ENCODE results near the gene PLEKHF1.

The PLEKHF1 gene

DNA sequence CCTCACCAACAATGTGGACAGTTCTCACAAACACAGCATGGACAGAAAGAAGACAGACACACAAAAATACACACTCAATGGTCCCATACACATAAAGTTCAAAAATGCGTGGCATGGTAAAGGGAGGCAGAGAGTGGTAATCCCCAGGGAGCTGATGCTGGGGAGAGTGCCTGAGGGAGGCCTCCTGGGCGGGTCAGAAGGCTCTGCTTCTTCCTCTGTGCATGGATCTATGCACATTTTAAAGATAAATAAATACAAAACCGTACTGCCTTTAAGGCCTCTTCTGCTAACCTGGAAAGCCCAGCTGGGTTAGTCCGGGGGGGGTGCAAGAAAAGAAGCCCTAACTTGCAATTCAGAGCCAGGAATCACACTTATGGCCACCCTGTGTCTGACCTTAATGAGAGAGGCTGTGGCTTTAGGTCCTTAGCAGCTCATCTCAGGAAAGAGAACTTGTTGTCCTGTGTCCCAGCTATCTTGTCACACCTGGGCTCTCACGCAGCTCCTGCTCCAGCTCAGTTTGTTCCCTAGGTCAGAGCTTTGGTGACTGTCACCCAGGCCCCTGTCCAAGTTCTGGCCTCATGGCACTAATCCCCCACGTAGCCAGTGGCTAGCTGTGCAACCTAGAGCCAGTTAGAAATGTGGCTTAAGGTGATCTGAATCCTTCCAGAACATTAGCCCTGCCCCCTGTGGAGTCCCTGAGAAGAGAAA lies 30.7 kb upstream of the PLEKHF1 start:
- no peak for DNase-seq (ENCODE audit: low read depth in 2 of 2)

DNA sequence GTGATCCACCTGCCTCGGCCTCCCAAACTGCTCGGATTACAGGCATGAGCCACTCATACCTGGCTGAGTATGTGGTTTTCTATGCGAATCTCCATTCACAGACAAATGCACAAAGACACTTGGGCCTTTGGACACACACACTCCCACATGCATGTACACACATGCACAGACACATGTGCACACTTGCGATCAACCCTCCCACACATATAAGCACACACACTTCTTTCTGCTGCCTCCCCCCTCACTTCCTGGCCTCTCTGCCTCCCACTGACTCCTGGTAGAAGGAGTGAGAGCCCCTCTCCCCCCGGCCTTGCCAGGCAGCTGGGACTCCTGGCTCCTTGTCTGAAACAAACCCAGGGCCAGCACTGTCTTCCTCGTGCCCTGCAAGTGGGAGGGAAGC lies 29.3 kb upstream of the PLEKHF1 start:
- DNase-seq (ENCODE audit: low read depth in 2 of 2), result no peak

DNA sequence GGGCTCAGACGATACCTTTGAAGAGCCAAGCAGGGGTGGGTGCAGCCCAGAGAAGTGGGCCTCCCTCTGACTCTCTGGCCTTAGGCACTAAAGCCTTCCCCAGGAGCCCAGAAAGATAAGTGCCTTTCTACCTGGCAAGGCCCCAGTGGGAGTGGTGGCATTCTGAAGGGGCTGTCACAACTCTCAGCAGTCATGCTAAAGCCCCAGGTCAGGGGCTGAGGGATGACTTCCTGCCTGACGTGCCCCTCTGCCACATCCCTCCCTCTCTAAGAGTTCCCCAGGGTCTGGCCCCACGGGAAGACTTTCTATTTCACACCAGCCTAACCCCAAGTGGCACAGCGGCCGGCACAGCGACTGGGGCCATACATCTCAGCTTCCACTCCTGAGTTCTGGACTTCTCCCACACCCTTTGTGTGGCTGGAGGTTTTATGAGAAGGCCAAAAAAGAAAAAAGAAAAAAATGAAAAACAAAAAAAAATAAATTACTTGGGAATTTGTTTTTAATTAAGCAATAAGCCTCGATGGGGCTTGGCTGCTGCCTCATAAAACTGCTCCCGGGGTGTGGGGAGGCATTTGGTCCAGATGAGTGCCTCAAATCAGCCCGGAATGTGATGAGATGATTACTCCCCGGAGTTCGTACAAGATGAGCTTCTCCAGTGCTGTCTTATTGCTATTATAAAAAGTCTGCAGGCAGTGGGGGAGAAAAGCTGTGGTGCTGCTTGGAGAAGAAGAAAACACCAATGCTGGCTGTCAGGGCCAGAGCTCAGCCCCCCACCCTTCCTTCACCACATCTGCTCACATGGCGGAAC lies 28.5 kb upstream of the PLEKHF1 start:
- DNase-seq (ENCODE audit: low read depth in 2 of 2), result no peak

DNA sequence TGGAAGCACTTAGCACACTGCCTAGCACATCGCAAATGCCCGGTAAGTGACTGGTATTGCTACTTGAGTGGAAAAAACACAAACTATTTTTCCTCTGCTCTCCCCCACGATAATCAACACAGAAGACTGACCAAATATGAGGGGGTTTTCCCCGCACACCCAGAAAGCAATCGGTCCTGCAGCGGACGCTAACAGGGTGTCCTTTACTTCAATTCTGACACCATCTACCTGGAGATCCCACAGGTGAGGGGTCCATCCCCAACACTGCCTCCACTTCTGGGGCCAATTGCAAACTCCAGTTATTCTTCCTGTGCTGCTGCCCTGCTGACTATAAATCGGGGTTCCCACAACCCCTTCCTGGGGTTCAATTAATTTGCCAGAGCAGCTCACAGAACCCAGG lies 26.2 kb upstream of the PLEKHF1 start:
- no peak for DNase-seq (ENCODE audit: low read depth in 2 of 2)

DNA sequence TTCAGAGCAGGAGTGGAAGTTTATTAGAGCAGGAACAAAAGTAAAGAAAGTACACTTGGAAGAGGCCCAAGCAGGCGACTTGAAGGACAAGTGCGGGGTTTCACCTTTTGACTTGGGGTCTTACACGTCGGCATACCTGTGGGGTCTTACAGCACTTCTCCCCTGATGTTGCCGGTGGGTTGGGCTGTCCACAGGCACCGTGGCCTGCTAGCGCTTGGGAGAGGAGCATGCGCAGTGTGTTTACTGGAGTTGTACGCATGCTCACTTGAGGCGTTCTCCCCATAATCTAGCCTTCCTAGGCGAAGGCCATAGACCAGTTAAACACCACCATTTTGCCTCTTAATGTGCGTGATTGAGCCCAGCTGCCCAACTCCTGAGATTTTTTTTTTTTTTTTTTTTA lies 25.0 kb upstream of the PLEKHF1 start:
- no peak for DNase-seq (ENCODE audit: low read depth in 2 of 2)

DNA sequence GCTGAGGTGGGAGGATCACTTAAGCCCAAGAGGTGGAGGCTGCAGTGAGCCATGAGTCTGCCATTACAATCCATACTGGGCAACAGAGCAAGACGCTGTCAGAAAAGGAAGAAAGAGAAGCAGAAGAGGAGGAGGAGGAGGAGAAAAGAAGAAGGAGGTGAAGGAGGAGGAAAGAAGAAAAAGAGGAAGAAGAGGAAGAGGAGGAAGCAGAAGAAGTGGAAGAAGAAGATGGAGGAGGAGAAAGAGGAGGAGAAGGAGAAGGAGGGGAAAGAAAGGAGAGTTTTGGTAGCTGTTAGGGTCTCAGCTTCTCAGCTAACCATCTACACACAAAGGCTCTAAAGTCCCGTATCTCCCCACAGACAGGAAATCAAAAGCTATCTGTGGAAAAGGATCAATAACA lies 23.7 kb upstream of the PLEKHF1 start:
- no peak for DNase-seq (ENCODE audit: low read depth in 2 of 2)

DNA sequence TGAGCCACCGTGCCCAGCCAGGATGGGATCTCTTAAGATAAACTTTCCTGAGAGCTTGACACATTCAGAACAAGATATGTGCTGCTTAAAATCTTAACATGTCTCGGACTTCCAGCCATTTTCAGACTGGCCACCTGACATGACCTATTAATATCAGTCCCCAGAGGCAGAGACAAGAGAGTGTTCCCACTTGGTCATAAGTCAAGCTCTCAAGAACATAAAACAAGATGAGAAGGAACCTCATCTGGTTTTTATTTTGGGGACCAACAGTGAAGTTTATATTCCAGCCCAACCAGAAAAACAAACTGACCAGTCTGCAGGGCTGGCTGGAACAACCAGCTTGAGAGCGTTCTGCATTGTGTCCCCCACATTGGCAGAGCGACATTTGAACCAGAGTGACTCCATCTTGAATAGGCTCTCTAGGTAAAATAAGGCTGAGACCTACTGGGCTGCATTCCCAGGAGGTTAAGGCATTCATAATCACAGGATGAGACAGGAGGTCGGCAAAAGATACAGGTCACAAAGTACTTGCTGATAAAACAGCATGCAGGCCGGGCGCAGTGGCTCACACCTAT lies 21.8 kb upstream of the PLEKHF1 start:
- DNase-seq (ENCODE audit: low read depth in 2 of 2), result no peak

DNA sequence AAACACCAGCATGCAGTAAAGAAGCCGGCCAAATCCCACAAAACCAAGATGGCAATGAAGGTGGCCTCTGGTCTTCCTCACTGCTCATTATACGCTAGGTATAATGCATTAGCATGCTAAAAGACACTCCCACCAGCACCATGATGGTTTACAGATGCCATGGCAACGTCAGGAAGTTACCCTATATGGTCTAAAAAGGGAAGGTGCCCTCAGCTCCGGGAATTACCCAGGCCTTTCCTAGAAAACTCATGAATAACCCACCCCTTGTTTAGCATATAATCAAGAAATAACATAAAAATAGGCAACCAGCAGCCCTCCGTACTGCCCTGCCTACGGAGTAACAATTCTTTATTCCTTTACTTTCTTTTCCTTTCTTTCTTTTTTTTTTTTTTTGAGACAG lies 21.1 kb upstream of the PLEKHF1 start:
- no peak for DNase-seq (ENCODE audit: low read depth in 2 of 2)

DNA sequence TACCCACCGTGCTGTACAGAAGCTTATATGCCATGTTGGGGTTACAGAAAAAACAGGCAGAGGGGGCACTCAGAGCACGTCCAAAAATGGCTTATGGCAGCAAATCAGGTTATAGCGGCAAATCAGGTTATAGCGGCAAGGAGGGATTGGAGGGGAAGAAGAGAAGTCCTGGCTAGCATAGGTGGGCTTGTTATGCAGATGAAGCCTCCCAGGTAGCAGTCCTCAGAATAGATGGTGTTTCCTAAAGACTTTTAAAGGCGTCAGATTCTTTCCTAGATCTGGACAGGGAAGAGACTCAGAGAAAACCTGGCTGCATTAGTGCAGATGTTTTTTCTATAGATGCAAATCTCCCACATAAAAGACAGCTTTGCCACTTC lies 19.8 kb upstream of the PLEKHF1 start:
- no peak for DNase-seq (ENCODE audit: low read depth in 2 of 2)

DNA sequence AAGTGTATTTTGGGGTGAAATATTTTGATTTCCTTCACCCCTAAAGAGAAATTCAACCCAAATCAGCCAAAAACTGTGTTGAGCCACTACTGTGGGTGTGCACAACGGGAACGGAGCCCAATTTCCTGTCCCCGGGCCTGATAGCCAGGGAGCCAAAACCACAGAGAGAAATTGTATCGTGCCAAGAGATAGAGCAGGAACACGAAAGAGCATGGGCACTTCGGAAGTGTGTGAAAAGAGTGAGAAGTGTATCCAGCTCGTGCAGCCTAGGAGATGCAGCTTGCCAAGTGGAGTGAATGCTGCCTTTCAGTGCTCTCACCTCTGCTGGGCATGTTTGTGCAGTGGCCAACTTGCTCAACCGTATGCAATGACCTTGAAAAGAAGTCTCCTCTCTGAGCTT lies 19.4 kb upstream of the PLEKHF1 start:
- DNase-seq (ENCODE audit: low read depth in 2 of 2), result no peak

DNA sequence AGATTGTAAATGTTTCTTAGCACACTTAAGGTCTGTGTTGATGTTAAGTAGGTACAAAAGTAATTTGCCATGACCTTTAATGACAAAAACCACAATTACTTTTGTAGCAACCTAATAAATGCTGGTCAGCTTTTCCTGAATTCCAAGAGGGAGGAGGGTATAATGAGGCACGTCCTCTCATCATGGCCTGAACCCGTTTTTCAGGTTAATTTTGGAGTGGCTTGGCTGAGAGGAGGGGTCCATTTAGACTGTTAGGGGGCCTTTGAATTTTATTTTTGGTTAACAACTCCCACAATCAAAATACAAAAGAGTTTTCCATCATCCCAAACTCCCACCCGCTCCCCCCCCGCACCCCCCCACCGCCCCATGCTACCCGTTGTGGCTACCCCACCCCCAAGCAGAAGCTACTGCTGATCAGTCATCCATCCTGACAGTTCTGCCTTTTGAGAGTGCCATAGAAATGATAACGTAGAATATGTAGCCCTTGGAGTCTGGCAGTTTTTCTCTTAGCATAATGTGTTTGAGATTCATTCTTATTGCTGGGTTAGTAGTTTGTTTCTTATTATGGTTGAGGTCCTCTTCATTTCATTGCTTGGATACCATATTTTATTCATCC lies 14.4 kb upstream of the PLEKHF1 start:
- DNase-seq (ENCODE audit: low read depth in 2 of 2), result no peak

DNA sequence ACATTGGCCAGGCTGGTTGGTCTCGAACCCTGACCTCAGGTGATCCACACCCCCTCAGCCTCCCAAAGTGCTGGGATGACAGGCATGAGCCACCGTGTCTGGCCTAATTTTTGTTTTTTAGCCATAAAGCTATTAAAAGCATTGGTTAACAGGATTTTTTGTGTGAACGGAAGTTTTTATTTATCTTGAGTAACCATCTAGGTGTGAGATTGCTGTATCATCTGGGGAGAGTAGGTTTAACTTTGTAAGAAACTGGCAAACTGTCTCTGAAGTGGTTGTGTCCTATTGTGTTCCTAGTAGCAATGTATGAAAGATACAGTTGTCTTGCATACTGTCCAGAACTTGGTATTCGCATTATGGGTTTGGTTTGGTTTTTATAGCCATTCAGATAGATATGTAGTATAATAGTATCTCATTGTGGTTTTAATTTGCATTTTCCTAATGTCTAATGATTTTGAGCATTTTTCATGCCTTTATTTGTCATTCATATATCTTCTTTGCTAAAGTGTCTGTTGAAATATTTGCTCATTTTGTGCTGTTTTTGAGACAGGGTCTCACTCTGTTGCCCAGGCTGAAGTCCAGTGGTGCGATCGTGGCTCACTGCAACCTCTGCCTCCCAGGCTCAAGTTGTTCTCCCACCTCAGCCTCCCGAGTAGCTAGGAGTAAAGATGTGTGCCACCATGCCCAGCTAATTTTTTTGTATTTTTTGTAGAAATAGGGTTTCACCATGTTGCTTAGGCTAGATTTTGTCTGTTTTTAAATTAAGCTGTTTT lies 13.5 kb upstream of the PLEKHF1 start:
- no peak for DNase-seq (ENCODE audit: low read depth in 2 of 2)

DNA sequence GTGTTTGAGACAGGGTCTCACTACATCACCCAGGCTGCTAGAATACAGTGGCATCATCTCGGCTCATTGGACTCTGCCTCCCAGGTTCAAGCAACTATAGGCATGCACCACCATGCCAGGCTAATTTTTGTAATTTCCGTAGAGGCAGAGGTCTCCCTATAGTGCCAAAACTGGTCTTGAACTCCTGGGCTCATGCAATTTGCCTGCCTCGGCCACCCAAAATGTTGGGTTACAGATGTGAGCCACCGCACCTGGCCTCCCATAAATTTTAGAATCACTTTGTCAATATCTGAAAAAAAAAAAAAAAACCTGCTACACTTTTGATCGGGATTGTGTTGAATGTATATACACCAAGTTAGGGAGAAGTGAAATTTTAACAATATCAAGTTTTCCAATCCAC lies 11.9 kb upstream of the PLEKHF1 start:
- no peak for DNase-seq (ENCODE audit: low read depth in 2 of 2)

DNA sequence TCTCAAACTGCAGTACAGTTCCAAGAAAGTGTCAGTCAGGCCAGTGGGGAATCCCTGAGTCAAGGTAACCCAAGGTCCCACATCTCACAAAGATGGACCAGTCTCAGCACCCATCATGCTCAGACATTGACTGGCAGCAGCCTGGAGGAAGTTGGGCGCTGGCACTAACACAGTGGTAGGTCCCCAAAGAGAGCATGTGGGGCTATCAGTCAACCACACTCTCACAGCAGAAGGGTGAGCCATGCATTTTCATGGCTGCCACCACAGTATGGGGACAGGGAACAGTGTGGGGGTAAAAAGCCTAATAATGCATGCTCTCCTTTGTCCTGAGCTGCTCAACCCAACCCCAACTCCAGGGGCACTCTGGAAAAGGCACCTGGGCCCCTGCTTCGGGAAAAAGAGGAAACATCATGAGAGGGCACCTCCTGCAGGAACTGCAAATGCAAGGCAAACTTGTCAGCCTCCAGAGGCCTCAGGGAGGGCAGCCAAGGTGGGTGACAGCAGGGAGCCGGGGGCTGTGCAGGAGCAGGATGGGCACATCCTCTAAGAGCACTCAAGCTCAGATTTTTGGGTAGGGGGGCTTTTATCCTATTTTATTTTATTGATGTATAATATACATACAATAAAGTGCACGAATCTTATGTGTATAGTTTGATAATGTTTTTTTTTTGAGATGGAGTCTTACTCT lies 9.5 kb upstream of the PLEKHF1 start:
- DNase-seq (ENCODE audit: low read depth in 2 of 2), result no peak

DNA sequence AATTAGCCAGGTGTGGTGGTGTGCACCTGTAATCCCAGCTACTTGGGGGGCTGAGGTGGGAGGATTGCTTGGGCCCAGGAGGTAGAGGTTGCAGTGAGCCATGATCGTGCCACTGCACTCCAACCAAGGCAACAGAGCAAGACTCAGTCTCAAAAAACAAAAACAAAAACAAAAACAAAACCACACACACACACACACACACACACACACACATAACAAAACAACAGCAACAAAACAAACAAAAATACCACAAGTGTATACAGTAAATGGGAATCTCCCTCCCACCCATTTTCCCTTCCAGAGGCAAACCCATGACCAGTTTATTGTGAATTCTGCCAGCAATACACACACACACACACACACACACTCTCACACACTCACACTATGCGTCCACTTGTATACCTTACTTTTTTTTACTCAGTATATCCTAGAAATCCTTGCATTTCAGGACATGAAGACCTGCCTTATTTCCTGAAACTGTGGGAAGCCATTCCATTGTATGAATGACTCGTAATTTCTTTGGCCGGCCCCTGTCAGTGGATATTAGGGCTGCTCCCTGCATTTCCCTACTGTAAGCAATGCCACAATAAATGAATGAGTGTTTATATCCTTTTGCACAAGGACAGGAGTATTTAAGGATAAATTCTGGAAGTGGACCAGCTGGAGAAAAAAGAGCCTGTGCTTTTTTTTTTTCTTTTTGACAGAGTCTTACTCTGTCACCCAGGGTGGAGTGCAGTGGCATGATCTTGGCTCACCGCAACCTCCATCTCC lies 6.9 kb upstream of the PLEKHF1 start:
- no peak for DNase-seq (ENCODE audit: low read depth in 2 of 2)

DNA sequence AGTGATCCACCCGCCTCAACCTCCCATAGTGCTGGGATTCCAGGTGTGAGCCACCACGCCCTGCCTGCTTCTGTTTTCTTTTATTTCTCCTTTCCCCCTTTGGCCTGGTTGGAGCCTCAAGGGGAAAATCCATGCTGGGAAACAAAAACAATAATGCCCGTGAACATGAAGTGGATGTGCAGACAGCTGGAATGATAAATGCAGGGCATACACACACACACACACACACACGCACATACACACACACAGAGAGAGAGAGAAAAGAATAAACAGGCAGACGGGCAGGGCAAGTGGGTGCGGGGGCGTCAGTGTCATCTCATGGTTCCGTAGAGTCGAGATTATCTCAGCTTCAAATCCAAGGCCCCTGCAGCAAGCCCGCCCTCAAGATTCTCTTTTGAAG lies 4.4 kb upstream of the PLEKHF1 start:
- no peak for DNase-seq (ENCODE audit: low read depth in 2 of 2)

DNA sequence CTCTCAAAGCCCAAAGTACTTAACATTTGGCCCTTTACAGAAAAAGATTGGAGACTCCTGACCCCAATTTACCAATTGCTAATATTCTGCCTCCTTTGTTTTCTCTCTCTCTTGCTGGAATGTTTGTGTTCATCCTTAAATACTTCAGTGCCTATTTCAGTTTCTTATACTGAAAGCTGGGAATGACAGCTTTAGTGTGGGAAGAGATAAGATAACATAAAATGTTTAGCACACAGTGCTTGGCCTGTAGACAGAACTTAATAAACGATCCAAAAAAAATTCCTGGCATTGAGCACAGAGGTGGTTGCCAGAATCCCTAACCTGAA lies 3.0 kb upstream of the PLEKHF1 start:
- no peak for DNase-seq (ENCODE audit: low read depth in 2 of 2)

DNA sequence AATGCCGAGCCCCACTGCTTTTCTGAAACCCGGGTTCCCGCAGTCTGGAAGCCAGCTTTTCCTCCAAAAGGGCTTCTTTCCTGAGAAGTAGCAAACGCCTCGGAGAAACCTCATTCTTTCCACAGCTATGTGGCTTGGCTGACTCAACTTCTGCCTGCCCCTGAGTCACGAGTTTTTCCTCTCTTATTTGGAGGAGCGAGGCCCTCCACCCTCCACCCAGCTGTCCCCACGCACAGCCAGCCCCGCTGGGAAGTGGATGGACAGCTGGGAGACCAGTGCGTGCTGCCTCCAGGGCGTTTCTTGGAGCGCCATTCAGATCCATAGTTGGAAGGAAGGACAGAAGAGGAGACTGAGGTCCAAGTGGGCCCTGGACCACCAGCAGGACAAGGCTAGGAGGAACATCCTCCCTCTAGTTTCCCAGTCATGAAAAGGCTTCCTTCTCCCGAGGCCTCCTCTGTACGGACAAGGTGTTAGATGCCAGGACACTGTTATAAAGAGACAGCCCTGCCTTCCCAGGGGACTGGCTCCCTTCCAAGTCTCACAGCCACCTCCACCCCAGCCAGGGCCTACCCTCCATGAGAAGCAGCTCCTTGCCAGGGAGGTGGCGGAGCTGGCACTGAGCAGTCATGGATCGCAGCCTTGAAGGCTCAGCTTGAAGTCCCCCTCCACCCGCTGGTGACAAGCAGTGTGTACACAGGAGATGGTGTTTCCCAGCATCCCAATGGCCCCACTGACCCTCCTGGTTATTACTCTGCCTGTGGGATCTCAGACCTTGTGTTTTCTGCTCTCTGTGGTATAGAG lies 2.5 kb upstream of the PLEKHF1 start:
- no peak for DNase-seq (ENCODE audit: low read depth in 2 of 2)

DNA sequence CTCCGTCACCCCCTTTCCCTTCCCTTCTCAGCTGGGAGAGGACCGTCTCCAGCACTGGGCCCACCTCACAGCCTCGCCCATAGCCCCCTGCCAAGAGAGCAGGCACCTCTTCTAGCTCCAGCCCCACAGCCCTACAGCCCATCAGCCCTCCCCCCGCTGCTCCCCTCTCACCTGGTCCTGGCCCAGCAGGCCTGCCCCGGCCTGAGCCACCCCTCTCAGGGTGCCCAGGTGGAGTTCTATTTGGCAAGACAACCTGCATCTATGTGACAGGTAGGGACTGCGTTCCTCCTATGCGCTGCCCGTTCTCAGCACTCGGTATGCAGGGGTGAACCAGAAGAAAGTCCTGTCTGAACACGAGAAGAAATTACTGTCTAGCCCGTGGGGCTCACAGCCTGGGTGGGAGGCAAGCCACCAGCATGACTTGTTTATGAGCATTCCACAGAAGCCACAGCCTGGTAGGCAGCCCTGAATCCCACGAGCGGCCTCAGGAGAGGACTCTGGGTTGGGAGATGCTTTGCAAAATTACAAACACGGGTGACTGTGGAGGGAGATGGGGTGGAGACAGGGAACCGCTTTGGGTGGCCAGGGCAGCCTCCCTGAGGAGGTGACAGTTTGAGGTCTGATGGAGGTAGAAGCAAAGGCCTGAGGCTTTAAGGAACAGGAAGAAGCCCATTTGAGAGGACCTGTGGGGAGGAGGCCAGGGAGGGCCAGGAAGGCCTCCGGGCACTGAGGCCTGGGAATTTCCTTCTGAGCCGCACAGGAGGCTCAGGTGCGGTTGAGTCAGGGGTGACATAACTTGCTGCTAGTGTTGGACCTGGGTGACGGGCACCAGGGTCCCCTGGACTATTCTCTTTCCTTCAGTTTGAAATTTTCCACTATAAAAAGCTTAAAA lies 1.2 kb upstream of the PLEKHF1 start:
- no peak for DNase-seq (ENCODE audit: low read depth in 2 of 2)

Measured in stimulated activated CD4-positive, alpha-beta T cell treated with anti-CD3 and anti-CD28 coated beads, Interleukin-1b, Interleukin-23, amount 100 ng/mL, for 1 hour (primary cell).